Measurements from ENCODE around the gene KCNJ12. TPM values are rescaled to one million over a fixed set of nuclear protein-coding genes. Genes with fewer than 3 reads are reported as not detected.

The KCNJ12 gene
- total RNA-seq, 4 donors from 2014 or later: 18.2 to 35.7 (median 29.2) TPM

- H3K4me3 ChIP-seq: no peak overlapping the region
- H3K27me3 ChIP-seq: no peaks in the 10 kb centered on the region
- no peaks in the 10 kb centered on the region for H3K9me3 ChIP-seq
- in situ Hi-C loops (cut with MboI; ENCODE audit: low sequenced_read_pairs in 4 of 4) (no loop called here), intact Hi-C loops (cut with DNase I; ENCODE audit: low total_unique reads) (no loop called here)
- TF ChIP-seq CTCF (IDR thresholded peaks at IDR 0.05 in 4 of 5, conservative IDR thresholded peaks at IDR 0.05 in 1 of 5) (no peak), POLR2A (IDR thresholded peaks at IDR 0.05) (no peak)
- no peak overlapping the region for H3K27ac ChIP-seq
- H3K4me1 ChIP-seq: no peaks in the 10 kb centered on the region
- DNase-seq (no peak), ATAC-seq (no peak)
- H3K36me3 ChIP-seq: no peaks in the 10 kb centered on the region
These were observed 14.9 kb upstream of the KCNJ12 start for GRCh38 chr17:21361020-21361809.

- TF ChIP-seq POLR2A (IDR thresholded peaks at IDR 0.05) (no peak), CTCF (IDR thresholded peaks at IDR 0.05 in 4 of 5, conservative IDR thresholded peaks at IDR 0.05 in 1 of 5) (no peak)
- no peaks in the 10 kb centered on the region for H3K36me3 ChIP-seq
- in situ Hi-C loops (cut with MboI; ENCODE audit: low sequenced_read_pairs in 4 of 4): no loop called here
- no peaks in the 10 kb centered on the region for H3K9me3 ChIP-seq
- intact Hi-C loops (cut with DNase I; ENCODE audit: low total_unique reads): no loop called here
- ATAC-seq (no peak), DNase-seq (no peak)
- H3K27me3 ChIP-seq: no peaks in the 10 kb centered on the region
- no peak overlapping the region for H3K4me3 ChIP-seq
- H3K27ac ChIP-seq: no peak overlapping the region
- H3K4me1 ChIP-seq: no peaks in the 10 kb centered on the region
These were observed 13.7 kb upstream of the KCNJ12 start for GRCh38 chr17:21362331-21362931.

- Histone ChIP-seq H3K36me3 (no peaks in the 10 kb centered on the region), H3K27me3 (no peaks in the 10 kb centered on the region), H3K9me3 (no peaks in the 10 kb centered on the region), H3K4me1 (no peaks in the 10 kb centered on the region), H3K4me3 (no peak overlapping the region), H3K27ac (no peak overlapping the region)
- no peak for ATAC-seq
- TF ChIP-seq POLR2A (IDR thresholded peaks at IDR 0.05) (no peak), CTCF (IDR thresholded peaks at IDR 0.05 in 4 of 5, conservative IDR thresholded peaks at IDR 0.05 in 1 of 5) (no peak)
- intact Hi-C loops (cut with DNase I; ENCODE audit: low total_unique reads) (no loop called here), in situ Hi-C loops (cut with MboI; ENCODE audit: low sequenced_read_pairs in 4 of 4) (no loop called here)
- no peak for DNase-seq
These were observed 12.1 kb upstream of the KCNJ12 start for GRCh38 chr17:21363776-21364642.

- peaks cover 7% of the 10 kb centered on the region in 2 donors for H3K4me1 ChIP-seq
- H3K9me3 ChIP-seq: no peaks in the 10 kb centered on the region
- in situ Hi-C loops (cut with MboI; ENCODE audit: low sequenced_read_pairs in 4 of 4) (no loop called here), intact Hi-C loops (cut with DNase I; ENCODE audit: low total_unique reads) (no loop called here)
- TF ChIP-seq CTCF (IDR thresholded peaks at IDR 0.05 in 4 of 5, conservative IDR thresholded peaks at IDR 0.05 in 1 of 5) (no peak), POLR2A (IDR thresholded peaks at IDR 0.05) (no peak)
- ATAC-seq: no peak
- DNase-seq: no peak
- H3K4me3 ChIP-seq: no peak overlapping the region
- no peaks in the 10 kb centered on the region for H3K27me3 ChIP-seq
- H3K27ac ChIP-seq: no peak overlapping the region
- H3K36me3 ChIP-seq: no peaks in the 10 kb centered on the region
These were observed 11.1 kb upstream of the KCNJ12 start for GRCh38 chr17:21365016-21365415.

Measured in gastrocnemius medialis (tissue), 4 donors.